WTC11 (cell line): Measurements from ENCODE around the gene CXCR3. TPM values are rescaled to one million over a fixed set of nuclear protein-coding genes. Genes with fewer than 3 reads are reported as not detected.

Experiments
- ATAC-seq: fragments of 200-7000 bp; cut with Tn5 transposase; 2 replicates; pipeline ENCODE4 v1.10.0; 2021; ENCODE audit warnings: mild to moderate bottlenecking, moderate library complexity
- CTCF ChIA-PET: fragments of 300-600 bp; sonication (Branson Sonifier 250); formaldehyde crosslinking; loops from one replicate; lab custom pipeline; 2021; ENCODE audit warnings: antibody characterized with exemption; lab: Charles Lee
- POLR2A ChIA-PET: fragments of 350-600 bp; sonication (Branson Sonifier 250); formaldehyde crosslinking; loops from one replicate; lab custom pipeline; 2021; ENCODE audit warnings: antibody characterized with exemption; lab: Charles Lee
- DNase-seq: peaks from one replicate; pipeline ENCODE4 v3.0.0; 2021; ENCODE audit warnings: low spot score
- H3K27ac Mint-ChIP-seq: 2 replicates; pipeline ENCODE4 v1.8.0; 2021; ENCODE audit warnings: mixed read lengths
- H3K27me3 Mint-ChIP-seq: 2 replicates; pipeline ENCODE4 v1.8.0; 2021; ENCODE audit warnings: low read depth, mild to moderate bottlenecking, moderate library complexity, mixed read lengths
- H3K36me3 Mint-ChIP-seq: 2 replicates; pipeline ENCODE4 v1.8.0; 2021; ENCODE audit warnings: mixed read lengths
- H3K4me1 Mint-ChIP-seq: 2 replicates; pipeline ENCODE4 v1.8.0; 2022; ENCODE audit warnings: mixed read lengths
- H3K4me3 Mint-ChIP-seq: 2 replicates; pipeline ENCODE4 v1.8.0; 2021; ENCODE audit warnings: mild to moderate bottlenecking, moderate library complexity, mixed read lengths
- H3K9me3 Mint-ChIP-seq: 2 replicates; pipeline ENCODE4 v1.8.0; 2021; ENCODE audit warnings: mixed read lengths
- ATF3 ChIP-seq: sonication (generic); formaldehyde crosslinking; conservative IDR thresholded peaks from 2 replicates; pipeline ENCODE4 v1.8.1; 2022; ENCODE audit warnings: mild to moderate bottlenecking, missing genetic modification reagents
- CBFB ChIP-seq: sonication (generic); formaldehyde crosslinking; IDR thresholded peaks from 2 replicates; pipeline ENCODE4 v1.8.1; 2022; ENCODE audit warnings: mild to moderate bottlenecking, low read depth, missing genetic modification reagents
- CREM ChIP-seq: sonication (generic); formaldehyde crosslinking; IDR thresholded peaks from 2 replicates; pipeline ENCODE4 v1.8.1; 2022; ENCODE audit warnings: mild to moderate bottlenecking, missing genetic modification reagents, moderate library complexity
- EMX1 ChIP-seq: fragments of 250-450 bp; sonication (Bioruptor Pico); IDR thresholded peaks from 2 replicates; pipeline ENCODE4 v1.8.0; 2021; ENCODE audit warnings: mild to moderate bottlenecking
- GTF2I ChIP-seq: fragments of 250-450 bp; sonication (Bioruptor Pico); conservative IDR thresholded peaks from 2 replicates; pipeline ENCODE4 v1.4.0; 2021; ENCODE audit warnings: mild to moderate bottlenecking
- HMGA2 ChIP-seq: fragments of 250-450 bp; sonication (Bioruptor Pico); IDR thresholded peaks from 2 replicates; pipeline ENCODE4 v1.4.0; 2021; ENCODE audit warnings: mild to moderate bottlenecking, moderate library complexity
- IRF2 ChIP-seq: sonication (generic); formaldehyde crosslinking; IDR thresholded peaks from 2 replicates; pipeline ENCODE4 v1.8.0; 2022; ENCODE audit warnings: low read depth, missing genetic modification reagents, borderline replicate concordance
- NR2C2 ChIP-seq: sonication (generic); formaldehyde crosslinking; IDR thresholded peaks from 2 replicates; pipeline ENCODE4 v1.8.0; 2022; ENCODE audit warnings: mild to moderate bottlenecking, missing genetic modification reagents
- PRDM15 ChIP-seq: sonication (generic); formaldehyde crosslinking; IDR thresholded peaks from 2 replicates; pipeline ENCODE4 v1.8.0; 2022; ENCODE audit warnings: missing genetic modification reagents
- PRRX2 ChIP-seq: fragments of 250-450 bp; sonication (Bioruptor Pico); IDR thresholded peaks from 2 replicates; pipeline ENCODE4 v1.8.0; 2021; ENCODE audit warnings: mild to moderate bottlenecking
- RORB ChIP-seq: fragments of 250-450 bp; sonication (Bioruptor Pico); IDR thresholded peaks from 2 replicates; pipeline ENCODE4 v1.9.0; 2021; ENCODE audit warnings: mild to moderate bottlenecking
- SP1 ChIP-seq: sonication (generic); formaldehyde crosslinking; conservative IDR thresholded peaks from 2 replicates; pipeline ENCODE4 v1.8.1; 2022; ENCODE audit warnings: missing genetic modification reagents
- USF2 ChIP-seq: sonication (generic); formaldehyde crosslinking; IDR thresholded peaks from 2 replicates; pipeline ENCODE4 v1.8.1; 2023; ENCODE audit warnings: mild to moderate bottlenecking, missing genetic modification reagents, moderate library complexity
- ZNF281 ChIP-seq: sonication (generic); formaldehyde crosslinking; IDR thresholded peaks from 2 replicates; pipeline ENCODE4 v1.8.0; 2023; ENCODE audit warnings: mild to moderate bottlenecking, missing genetic modification reagents
- ZNF423 ChIP-seq: fragments of 250-450 bp; sonication (Bioruptor Pico); IDR thresholded peaks from 2 replicates; pipeline ENCODE4 v2.1.2; 2022; ENCODE audit warnings: mild to moderate bottlenecking, moderate library complexity
- ZSCAN18 ChIP-seq: fragments of 250-450 bp; sonication (Bioruptor Pico); IDR thresholded peaks from 2 replicates; pipeline ENCODE4 v2.1.2; 2022; ENCODE audit warnings: mild to moderate bottlenecking, moderate library complexity
- total RNA-seq: library from RNA; stranded (reverse); gene quantifications from 3 replicates; pipeline ENCODE4 v1.2.3, GENCODE V29; 2021
- TF ChIP-seq, protein P1 (sequence below): sonication (generic); formaldehyde crosslinking; IDR thresholded peaks from 2 replicates; pipeline ENCODE4 v1.8.1; 2023; ENCODE audit warnings: mild to moderate bottlenecking, missing genetic modification reagents
- TF ChIP-seq, protein P2 (sequence below): fragments of 200-600 bp; IDR thresholded peaks from 2 replicates; pipeline ENCODE4 v1.8.0; 2022; ENCODE audit warnings: antibody characterized with exemption
- TF ChIP-seq, protein P3 (sequence below): sonication (generic); formaldehyde crosslinking; IDR thresholded peaks from 2 replicates; pipeline ENCODE4 v1.8.1; 2023; ENCODE audit warnings: mild to moderate bottlenecking, missing genetic modification reagents, moderate library complexity
- TF ChIP-seq, protein P4 (sequence below): sonication (generic); formaldehyde crosslinking; IDR thresholded peaks from 2 replicates; pipeline ENCODE4 v1.8.1; 2023; ENCODE audit warnings: mild to moderate bottlenecking, moderate library complexity, missing genetic modification reagents
- TF ChIP-seq, protein P5 (sequence below): sonication (generic); formaldehyde crosslinking; IDR thresholded peaks from 2 replicates; pipeline ENCODE4 v1.8.1; 2022; ENCODE audit warnings: low read depth, mild to moderate bottlenecking, moderate library complexity, missing genetic modification reagents, borderline replicate concordance

The CXCR3 gene
- total RNA-seq, 1 experiment from 2014 or later = 0.11 TPM

GRCh38 chrX:71659342-71659741 lies 41.0 kb upstream of the CXCR3 start (continued):
- no peak for TF ChIP-seq ZNF281 (CRISPR knock-in tag)
- TF ChIP-seq ZSCAN18 (CRISPR knock-in tag) = no peak
- no peak for TF ChIP-seq USF2 (CRISPR knock-in tag)
- TF ChIP-seq, protein P1, sequence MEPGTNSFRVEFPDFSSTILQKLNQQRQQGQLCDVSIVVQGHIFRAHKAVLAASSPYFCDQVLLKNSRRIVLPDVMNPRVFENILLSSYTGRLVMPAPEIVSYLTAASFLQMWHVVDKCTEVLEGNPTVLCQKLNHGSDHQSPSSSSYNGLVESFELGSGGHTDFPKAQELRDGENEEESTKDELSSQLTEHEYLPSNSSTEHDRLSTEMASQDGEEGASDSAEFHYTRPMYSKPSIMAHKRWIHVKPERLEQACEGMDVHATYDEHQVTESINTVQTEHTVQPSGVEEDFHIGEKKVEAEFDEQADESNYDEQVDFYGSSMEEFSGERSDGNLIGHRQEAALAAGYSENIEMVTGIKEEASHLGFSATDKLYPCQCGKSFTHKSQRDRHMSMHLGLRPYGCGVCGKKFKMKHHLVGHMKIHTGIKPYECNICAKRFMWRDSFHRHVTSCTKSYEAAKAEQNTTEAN (CRISPR knock-in tag) = no peak
- no peak for TF ChIP-seq ZNF423 (CRISPR knock-in tag)
- no peak for TF ChIP-seq SP1 (CRISPR knock-in tag)
- TF ChIP-seq PRRX2 (CRISPR knock-in tag) = no peak
- no peak for TF ChIP-seq GTF2I (CRISPR knock-in tag)
- TF ChIP-seq CBFB (CRISPR knock-in tag) = no peak
- TF ChIP-seq CREM (CRISPR knock-in tag) = no peak
- TF ChIP-seq EMX1 = no peak

DNA sequence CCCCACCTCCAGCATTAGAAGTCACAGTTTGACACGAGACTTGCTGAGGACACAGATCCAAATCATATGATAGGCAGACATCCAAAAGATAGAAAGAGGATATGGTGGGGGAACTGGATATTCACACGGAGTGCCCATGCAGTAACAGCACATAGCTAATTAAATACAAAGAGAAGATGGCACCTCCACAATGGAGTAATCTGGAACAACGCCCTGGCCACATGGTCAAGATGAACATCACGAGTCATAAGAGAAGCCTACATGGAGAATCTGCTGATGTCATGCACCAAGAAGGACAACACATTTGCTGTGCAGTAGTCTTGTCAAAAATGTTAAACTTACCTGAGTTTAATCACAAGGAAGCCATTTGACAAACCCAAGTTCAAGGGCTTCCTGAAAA lies 39.0 kb upstream of the CXCR3 start:
- Mint-ChIP-seq H3K36me3 (no peaks in the 10 kb centered on the region), H3K4me1 (0 out of 2 replicates have a peak, but pooled peaks cover 2% of the 10 kb centered on the region), H3K27ac (no peak overlapping the region), H3K4me3 (no peak overlapping the region), H3K9me3 (peaks cover 8% of the 10 kb centered on the region), H3K27me3 (no peaks in the 10 kb centered on the region; the same call in 1 of the 2 replicates)
- ChIA-PET CTCF (no interaction called here), POLR2A (no interaction called here)
- DNase-seq = no peak
- ATAC-seq = no peak
- TF ChIP-seq PRDM15 (CRISPR knock-in tag) (no peak), PRRX2 (CRISPR knock-in tag) (no peak), ATF3 (no peak), RORB (no peak), NR2C2 (CRISPR knock-in tag) (no peak), HMGA2 (CRISPR knock-in tag) (no peak), EMX1 (no peak), SP1 (CRISPR knock-in tag) (no peak), IRF2 (no peak)
- TF ChIP-seq, protein P2, sequence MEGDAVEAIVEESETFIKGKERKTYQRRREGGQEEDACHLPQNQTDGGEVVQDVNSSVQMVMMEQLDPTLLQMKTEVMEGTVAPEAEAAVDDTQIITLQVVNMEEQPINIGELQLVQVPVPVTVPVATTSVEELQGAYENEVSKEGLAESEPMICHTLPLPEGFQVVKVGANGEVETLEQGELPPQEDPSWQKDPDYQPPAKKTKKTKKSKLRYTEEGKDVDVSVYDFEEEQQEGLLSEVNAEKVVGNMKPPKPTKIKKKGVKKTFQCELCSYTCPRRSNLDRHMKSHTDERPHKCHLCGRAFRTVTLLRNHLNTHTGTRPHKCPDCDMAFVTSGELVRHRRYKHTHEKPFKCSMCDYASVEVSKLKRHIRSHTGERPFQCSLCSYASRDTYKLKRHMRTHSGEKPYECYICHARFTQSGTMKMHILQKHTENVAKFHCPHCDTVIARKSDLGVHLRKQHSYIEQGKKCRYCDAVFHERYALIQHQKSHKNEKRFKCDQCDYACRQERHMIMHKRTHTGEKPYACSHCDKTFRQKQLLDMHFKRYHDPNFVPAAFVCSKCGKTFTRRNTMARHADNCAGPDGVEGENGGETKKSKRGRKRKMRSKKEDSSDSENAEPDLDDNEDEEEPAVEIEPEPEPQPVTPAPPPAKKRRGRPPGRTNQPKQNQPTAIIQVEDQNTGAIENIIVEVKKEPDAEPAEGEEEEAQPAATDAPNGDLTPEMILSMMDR = no peak
- TF ChIP-seq, protein P3, sequence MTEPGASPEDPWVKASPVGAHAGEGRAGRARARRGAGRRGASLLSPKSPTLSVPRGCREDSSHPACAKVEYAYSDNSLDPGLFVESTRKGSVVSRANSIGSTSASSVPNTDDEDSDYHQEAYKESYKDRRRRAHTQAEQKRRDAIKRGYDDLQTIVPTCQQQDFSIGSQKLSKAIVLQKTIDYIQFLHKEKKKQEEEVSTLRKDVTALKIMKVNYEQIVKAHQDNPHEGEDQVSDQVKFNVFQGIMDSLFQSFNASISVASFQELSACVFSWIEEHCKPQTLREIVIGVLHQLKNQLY (CRISPR knock-in tag) = no peak
- TF ChIP-seq, protein P4, sequence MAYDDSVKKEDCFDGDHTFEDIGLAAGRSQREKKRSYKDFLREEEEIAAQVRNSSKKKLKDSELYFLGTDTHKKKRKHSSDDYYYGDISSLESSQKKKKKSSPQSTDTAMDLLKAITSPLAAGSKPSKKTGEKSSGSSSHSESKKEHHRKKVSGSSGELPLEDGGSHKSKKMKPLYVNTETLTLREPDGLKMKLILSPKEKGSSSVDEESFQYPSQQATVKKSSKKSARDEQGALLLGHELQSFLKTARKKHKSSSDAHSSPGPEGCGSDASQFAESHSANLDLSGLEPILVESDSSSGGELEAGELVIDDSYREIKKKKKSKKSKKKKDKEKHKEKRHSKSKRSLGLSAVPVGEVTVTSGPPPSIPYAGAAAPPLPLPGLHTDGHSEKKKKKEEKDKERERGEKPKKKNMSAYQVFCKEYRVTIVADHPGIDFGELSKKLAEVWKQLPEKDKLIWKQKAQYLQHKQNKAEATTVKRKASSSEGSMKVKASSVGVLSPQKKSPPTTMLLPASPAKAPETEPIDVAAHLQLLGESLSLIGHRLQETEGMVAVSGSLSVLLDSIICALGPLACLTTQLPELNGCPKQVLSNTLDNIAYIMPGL (CRISPR knock-in tag) = no peak
- TF ChIP-seq, protein P5, sequence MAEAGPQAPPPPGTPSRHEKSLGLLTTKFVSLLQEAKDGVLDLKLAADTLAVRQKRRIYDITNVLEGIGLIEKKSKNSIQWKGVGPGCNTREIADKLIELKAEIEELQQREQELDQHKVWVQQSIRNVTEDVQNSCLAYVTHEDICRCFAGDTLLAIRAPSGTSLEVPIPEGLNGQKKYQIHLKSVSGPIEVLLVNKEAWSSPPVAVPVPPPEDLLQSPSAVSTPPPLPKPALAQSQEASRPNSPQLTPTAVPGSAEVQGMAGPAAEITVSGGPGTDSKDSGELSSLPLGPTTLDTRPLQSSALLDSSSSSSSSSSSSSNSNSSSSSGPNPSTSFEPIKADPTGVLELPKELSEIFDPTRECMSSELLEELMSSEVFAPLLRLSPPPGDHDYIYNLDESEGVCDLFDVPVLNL = no peak
